GM23248 (cell line): ENCODE measurements around the gene PARD6B.

Experiments
- EZH2 ChIP-seq: fragments of 200-600 bp; sonication (generic); IDR thresholded peaks from 2 replicates; pipeline ENCODE4 v1.6.1; 2018; ENCODE audit warnings: antibody characterized with exemption, mild to moderate bottlenecking; ENCODE audit not compliant: insufficient read depth, poor library complexity, severe bottlenecking
- EZH2phosphoT487 ChIP-seq: fragments of 200-600 bp; sonication (generic); IDR thresholded peaks from 2 replicates; pipeline ENCODE4 v1.6.1; 2018; ENCODE audit warnings: antibody characterized with exemption, moderate library complexity, mild to moderate bottlenecking, low read depth; ENCODE audit not compliant: insufficient read depth

DNA sequence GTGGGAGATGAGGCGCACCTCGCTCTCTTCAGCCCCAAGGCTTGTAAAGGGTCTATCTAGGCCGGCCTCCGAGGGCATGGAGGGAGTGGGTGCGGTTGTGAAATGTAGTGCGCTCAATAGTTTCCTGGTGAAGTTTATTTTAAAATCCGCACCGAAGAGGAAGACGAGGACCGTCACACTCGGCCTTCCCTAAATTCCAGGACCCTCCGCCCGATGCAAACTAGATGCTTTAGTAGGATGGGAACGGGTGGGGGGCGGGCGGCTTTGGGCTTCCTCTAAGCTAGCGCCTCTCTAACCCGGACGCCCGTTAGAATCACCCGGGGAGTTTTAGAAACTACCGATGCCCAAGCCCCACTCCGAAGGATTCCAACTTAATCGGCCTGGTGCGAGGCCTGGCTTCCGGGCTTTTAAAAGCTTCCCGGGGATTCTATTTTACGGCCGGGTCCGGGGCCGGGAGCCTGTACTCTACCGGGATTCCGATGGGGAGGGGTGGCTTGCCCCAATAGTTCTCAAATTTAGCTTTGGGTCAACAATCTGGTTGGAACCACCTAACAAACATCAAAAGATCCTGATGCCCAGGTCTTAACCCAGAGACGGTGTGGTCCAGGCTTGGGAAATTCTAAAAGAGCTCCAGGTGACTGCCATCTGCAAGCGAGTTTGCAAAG lies 62.9 kb downstream of the PARD6B start:
- TF ChIP-seq EZH2 (no peak), EZH2phosphoT487 (no peak)
